Measurements from ENCODE around the gene TMEM59L.

The TMEM59L gene

GRCh38 chr19:18639706-18640243, 27.1 kb downstream of the TMEM59L start:
- DNase-seq = no peak

- DNase-seq = peak in 1 of 2 donors; percentile 38
Observed at GRCh38 chr19:18644196-18645034, 31.7 kb downstream of the TMEM59L start.

- no peak for DNase-seq
Observed at GRCh38 chr19:18645035-18645511, 32.4 kb downstream of the TMEM59L start.

GRCh38 chr19:18646535-18647370, 34.1 kb downstream of the TMEM59L start:
- DNase-seq = no peak

GRCh38 chr19:18647371-18647767, 34.7 kb downstream of the TMEM59L start:
- no peak for DNase-seq

- no peak for DNase-seq
Observed at GRCh38 chr19:18647807-18648206, 35.1 kb downstream of the TMEM59L start.

- no peak for DNase-seq
Observed at GRCh38 chr19:18648973-18649315, 36.3 kb downstream of the TMEM59L start.

GRCh38 chr19:18649371-18650020, 36.8 kb downstream of the TMEM59L start:
- DNase-seq = no peak

GRCh38 chr19:18650021-18650390, 37.3 kb downstream of the TMEM59L start:
- no peak for DNase-seq

GRCh38 chr19:18650468-18651041, 37.9 kb downstream of the TMEM59L start:
- DNase-seq = no peak

- DNase-seq = no peak
Observed at GRCh38 chr19:18651300-18651699, 38.6 kb downstream of the TMEM59L start.

- no peak for DNase-seq
Observed at GRCh38 chr19:18651733-18652132, 39.1 kb downstream of the TMEM59L start.

GRCh38 chr19:18653853-18654252, 41.2 kb downstream of the TMEM59L start:
- DNase-seq = no peak

GRCh38 chr19:18654469-18654868, 41.8 kb downstream of the TMEM59L start:
- DNase-seq = no peak

GRCh38 chr19:18655173-18655844, 42.6 kb downstream of the TMEM59L start:
- no peak for DNase-seq

- no peak for DNase-seq
Observed at GRCh38 chr19:18656337-18657086, 43.8 kb downstream of the TMEM59L start.

GRCh38 chr19:18657590-18658365, 45.1 kb downstream of the TMEM59L start:
- DNase-seq = no peak

- DNase-seq = no peak
Observed at GRCh38 chr19:18658366-18658855, 45.7 kb downstream of the TMEM59L start.

- DNase-seq = peak in 1 of 2 donors; percentile 24
Observed at GRCh38 chr19:18659281-18660050, 46.8 kb downstream of the TMEM59L start.
